Thyroid gland (tissue), 4 donors: ENCODE data around the gene P2RY8.
"Not testable (repeated sequence)": the region's sequence is repeated elsewhere in the genome, so short reads cannot be mapped to it uniquely, and the experiment has no call there.

ENCODE experiments used
- POLR2A ChIP-seq, 2 donors: fragments of 450-650 bp; IDR thresholded peaks; one replicate each; pipeline ENCODE4 v1.6.1; 2017; ENCODE audit warnings: antibody characterized with exemption in 2 of 2, mild to moderate bottlenecking in 2 of 2, moderate library complexity in 1 of 2
- TF ChIP-seq, protein P1 (sequence below), 6 experiments: fragments of 200-600 bp in 3 of 6; fragments of 450-650 bp in 3 of 6; sonication (generic) in 3 of 6; IDR thresholded peaks; one replicate each; pipeline ENCODE4 v1.5.1; 2016 to 2019; ENCODE audit warnings: antibody characterized with exemption in 6 of 6, mild to moderate bottlenecking in 2 of 6, inconsistent platforms in 1 of 6, moderate library complexity in 1 of 6

DNA sequence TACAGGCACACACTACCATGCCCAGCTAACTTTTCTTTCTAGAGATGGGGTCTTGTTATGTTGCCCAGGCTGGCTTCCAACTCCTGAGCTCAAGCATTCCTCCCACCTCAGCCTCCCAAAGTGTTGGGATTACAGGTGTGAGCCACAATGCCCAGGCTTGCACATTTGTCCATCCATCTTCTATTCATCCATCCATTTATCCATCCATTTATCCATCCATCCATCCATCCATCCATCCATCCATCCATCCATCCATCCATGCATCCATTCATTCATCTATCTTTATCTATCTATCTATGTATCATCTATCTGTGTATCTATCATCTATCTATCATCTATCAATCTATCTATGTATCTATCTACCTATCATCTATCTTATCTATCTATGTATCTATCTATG lies 20.5 kb upstream of the P2RY8 start:
- TF ChIP-seq, protein P1, sequence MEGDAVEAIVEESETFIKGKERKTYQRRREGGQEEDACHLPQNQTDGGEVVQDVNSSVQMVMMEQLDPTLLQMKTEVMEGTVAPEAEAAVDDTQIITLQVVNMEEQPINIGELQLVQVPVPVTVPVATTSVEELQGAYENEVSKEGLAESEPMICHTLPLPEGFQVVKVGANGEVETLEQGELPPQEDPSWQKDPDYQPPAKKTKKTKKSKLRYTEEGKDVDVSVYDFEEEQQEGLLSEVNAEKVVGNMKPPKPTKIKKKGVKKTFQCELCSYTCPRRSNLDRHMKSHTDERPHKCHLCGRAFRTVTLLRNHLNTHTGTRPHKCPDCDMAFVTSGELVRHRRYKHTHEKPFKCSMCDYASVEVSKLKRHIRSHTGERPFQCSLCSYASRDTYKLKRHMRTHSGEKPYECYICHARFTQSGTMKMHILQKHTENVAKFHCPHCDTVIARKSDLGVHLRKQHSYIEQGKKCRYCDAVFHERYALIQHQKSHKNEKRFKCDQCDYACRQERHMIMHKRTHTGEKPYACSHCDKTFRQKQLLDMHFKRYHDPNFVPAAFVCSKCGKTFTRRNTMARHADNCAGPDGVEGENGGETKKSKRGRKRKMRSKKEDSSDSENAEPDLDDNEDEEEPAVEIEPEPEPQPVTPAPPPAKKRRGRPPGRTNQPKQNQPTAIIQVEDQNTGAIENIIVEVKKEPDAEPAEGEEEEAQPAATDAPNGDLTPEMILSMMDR (IDR thresholded peaks at IDR 0.05), result not testable (repeated sequence)
- not testable (repeated sequence) for TF ChIP-seq POLR2A (IDR thresholded peaks at IDR 0.05)
